Sigmoid colon (tissue), 7 donors: ENCODE measurements around the gene PPIH. TPM values are rescaled to one million over a fixed set of nuclear protein-coding genes. Genes with fewer than 3 reads are reported as not detected.

Experiments
- DNase-seq: peaks from one replicate; pipeline ENCODE4 v3.0.0-alpha.2; 2019
- H3K27ac ChIP-seq, 4 donors: fragments of 200-600 bp; sonication (generic); one replicate each; pipeline ENCODE4 v1.5.1; 2016 to 2019; ENCODE audit warnings: mild to moderate bottlenecking in 1 of 4
- H3K27me3 ChIP-seq, 3 donors: fragments of 200-600 bp; sonication (generic); one replicate each; pipeline ENCODE4 v1.5.1; 2019; ENCODE audit warnings: mild to moderate bottlenecking in 1 of 3
- H3K36me3 ChIP-seq, 4 donors: fragments of 200-600 bp; sonication (generic); one replicate each; pipeline ENCODE4 v1.5.1; 2016 to 2019
- H3K4me1 ChIP-seq, 4 donors: fragments of 200-600 bp; sonication (generic); one replicate each; pipeline ENCODE4 v1.5.1; 2017 to 2019
- H3K4me3 ChIP-seq, 4 donors: fragments of 200-600 bp; sonication (generic); one replicate each; pipeline ENCODE4 v1.5.1; 2017 to 2019; ENCODE audit warnings: mild to moderate bottlenecking in 2 of 4, moderate library complexity in 1 of 4
- H3K9me3 ChIP-seq, 4 donors: fragments of 200-600 bp in 3 of 4; sonication (generic) in 3 of 4; one replicate each; pipeline versions ENCODE4 v1.5.1 to v1.6.1; 2013 to 2019
- EP300 ChIP-seq, 4 donors: sonication (generic); formaldehyde crosslinking; IDR thresholded peaks; one replicate each; pipeline ENCODE4 v1.6.1; 2017; ENCODE audit warnings: antibody characterized with exemption in 4 of 4
- POLR2A ChIP-seq, 2 donors: fragments of 450-650 bp; IDR thresholded peaks; one replicate each; pipeline ENCODE4 v1.6.1; 2016; ENCODE audit warnings: antibody characterized with exemption in 2 of 2, mild to moderate bottlenecking in 2 of 2, moderate library complexity in 2 of 2
- POLR2AphosphoS5 ChIP-seq, 4 donors: sonication (generic); formaldehyde crosslinking; IDR thresholded peaks; one replicate each; pipeline ENCODE4 v1.6.1; 2017; ENCODE audit warnings: antibody characterized with exemption in 4 of 4
- WGBS, 2 donors: extraction: QIAGEN DNeasy Blood & Tissue Kit; methylation state at CpG; one replicate each; pipeline ENCODE4 v1.1.7; 2013; 5-methylcytosine and 5-hydroxymethylcytosine counted together
- intact Hi-C: fragments of 100-400 bp; cut with DNase I; formaldehyde crosslinking; loops from one replicate; pipeline ENCODE4 v1.15.1; 2023
- polyA plus RNA-seq, 3 donors: library from polyadenylated mRNA; stranded (reverse); fragments of 200-250 nt; gene quantifications; one replicate each; pipeline ENCODE4 v1.2.3, GENCODE V29; 2013
- total RNA-seq, 4 donors: library from RNA; depleted of rRNA; stranded (reverse); fragments of >200 nt; gene quantifications; one replicate each; pipeline ENCODE4 v1.1.0, GENCODE V29; 2016
- TF ChIP-seq, protein P1 (sequence below), 4 experiments: fragments of 450-650 bp in 3 of 4; fragments of 200-600 bp in 1 of 4; IDR thresholded peaks; one replicate each; pipeline ENCODE4 v1.5.1; 2016 to 2019; ENCODE audit warnings: antibody characterized with exemption in 4 of 4, mild to moderate bottlenecking in 3 of 4, moderate library complexity in 2 of 4
- donor health status: healthy with polysubstance abuse.
- donor health status: Bipolar disorder and iron deficiency.
- donor health status: healthy.

PPIH gene
- total and polyA plus RNA-seq, 7 donors: 19.7 to 71.1 (median 32.9) TPM

DNA sequence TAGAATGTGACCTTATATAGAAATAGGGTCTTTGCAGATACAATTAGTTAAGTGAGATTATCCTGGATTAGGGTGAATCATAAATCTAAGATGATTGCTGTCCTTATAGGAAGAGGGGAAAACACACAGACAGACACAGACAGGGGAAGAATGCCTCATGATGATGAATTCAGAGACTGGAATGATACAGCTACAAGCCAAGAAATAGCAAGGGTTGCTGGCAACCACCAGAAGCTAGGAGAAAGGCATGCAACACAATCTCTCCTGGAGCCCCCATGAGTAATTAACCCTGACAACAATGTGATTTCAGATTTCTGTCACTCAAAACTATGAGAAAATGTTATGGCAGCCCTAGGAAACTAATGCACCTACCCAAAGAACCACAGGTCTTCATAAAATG is 19.1 kb upstream of the PPIH start:
- no peaks in the 10 kb centered on the region for H3K27me3 ChIP-seq
- no peak for DNase-seq
- no peak overlapping the region for H3K4me3 ChIP-seq
- TF ChIP-seq, protein P1, sequence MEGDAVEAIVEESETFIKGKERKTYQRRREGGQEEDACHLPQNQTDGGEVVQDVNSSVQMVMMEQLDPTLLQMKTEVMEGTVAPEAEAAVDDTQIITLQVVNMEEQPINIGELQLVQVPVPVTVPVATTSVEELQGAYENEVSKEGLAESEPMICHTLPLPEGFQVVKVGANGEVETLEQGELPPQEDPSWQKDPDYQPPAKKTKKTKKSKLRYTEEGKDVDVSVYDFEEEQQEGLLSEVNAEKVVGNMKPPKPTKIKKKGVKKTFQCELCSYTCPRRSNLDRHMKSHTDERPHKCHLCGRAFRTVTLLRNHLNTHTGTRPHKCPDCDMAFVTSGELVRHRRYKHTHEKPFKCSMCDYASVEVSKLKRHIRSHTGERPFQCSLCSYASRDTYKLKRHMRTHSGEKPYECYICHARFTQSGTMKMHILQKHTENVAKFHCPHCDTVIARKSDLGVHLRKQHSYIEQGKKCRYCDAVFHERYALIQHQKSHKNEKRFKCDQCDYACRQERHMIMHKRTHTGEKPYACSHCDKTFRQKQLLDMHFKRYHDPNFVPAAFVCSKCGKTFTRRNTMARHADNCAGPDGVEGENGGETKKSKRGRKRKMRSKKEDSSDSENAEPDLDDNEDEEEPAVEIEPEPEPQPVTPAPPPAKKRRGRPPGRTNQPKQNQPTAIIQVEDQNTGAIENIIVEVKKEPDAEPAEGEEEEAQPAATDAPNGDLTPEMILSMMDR (IDR thresholded peaks at IDR 0.05): no peak
- TF ChIP-seq POLR2AphosphoS5 (IDR thresholded peaks at IDR 0.05) (no peak), POLR2A (IDR thresholded peaks at IDR 0.05) (no peak), EP300 (IDR thresholded peaks at IDR 0.05) (no peak)
- no peaks in the 10 kb centered on the region for H3K36me3 ChIP-seq
- no peaks in the 10 kb centered on the region for H3K9me3 ChIP-seq
- no peak overlapping the region for H3K27ac ChIP-seq
- intact Hi-C loops: no loop called here
- H3K4me1 ChIP-seq: no peaks in the 10 kb centered on the region

DNA sequence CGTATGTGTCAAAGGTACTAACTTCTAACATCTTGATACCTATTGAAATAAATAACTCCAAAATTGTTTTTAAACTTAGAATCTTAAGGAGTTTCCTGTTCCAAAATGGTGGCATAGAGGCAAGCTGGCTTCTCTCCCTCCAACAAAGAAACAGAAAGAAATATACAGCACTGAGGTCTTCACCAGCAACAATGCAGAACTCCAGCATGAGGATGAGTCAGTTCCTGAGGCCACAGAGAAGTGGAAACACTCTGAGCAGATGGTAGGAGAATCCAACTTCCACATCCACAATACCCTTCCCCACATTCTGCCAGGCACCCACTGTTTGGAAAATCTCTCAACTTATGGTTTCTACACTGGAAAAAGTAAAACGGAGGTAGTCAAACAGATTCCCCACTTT is 12.2 kb upstream of the PPIH start:
- 92 to 94% methylated on average over 2 of the region's 2 CpGs for WGBS, 2 donors
- TF ChIP-seq EP300 (IDR thresholded peaks at IDR 0.05): no peak
- no peak for TF ChIP-seq POLR2A (IDR thresholded peaks at IDR 0.05)
- TF ChIP-seq, protein P1 (IDR thresholded peaks at IDR 0.05): no peak
- TF ChIP-seq POLR2AphosphoS5 (IDR thresholded peaks at IDR 0.05): no peak
- Histone ChIP-seq H3K27ac (no peak overlapping the region), H3K4me3 (no peak overlapping the region), H3K27me3 (no peaks in the 10 kb centered on the region), H3K4me1 (no peaks in the 10 kb centered on the region), H3K36me3 (peaks cover 0 to 14% (median 0%) of the 10 kb centered on the region in 4 donors), H3K9me3 (no peaks in the 10 kb centered on the region)
- intact Hi-C loops: no loop called here
- no peak for DNase-seq

DNA sequence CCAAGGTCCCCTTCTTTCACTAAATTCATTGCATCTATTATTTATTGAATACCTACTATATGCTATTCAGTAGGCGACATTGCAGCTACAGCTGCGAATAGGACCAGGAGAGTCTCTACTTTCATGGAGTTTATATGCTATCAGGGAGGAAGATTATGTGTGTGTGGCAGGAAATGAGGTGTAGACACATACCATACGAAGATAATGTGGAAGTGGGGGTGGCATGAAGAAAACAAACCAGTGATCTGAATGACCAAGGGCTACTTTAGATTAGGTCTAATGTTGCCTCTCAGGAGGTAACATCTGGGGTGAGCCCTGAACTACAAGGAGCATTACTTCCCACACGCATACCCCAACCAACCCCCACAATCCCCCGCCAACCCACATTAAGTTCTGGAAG is 1.0 kb upstream of the PPIH start:
- TF ChIP-seq POLR2AphosphoS5 (IDR thresholded peaks at IDR 0.05) (no peak), EP300 (IDR thresholded peaks at IDR 0.05) (no peak), POLR2A (IDR thresholded peaks at IDR 0.05) (no peak)
- TF ChIP-seq, protein P1 (IDR thresholded peaks at IDR 0.05): no peak
- DNase-seq: no peak
- intact Hi-C loops: loop anchor here (5.0 to 10.0 kb wide), 2 partner anchors 110 to 322 kb away; partner anchors contain the start of genes C1orf50, FOXJ3 and P3H1
- WGBS, 2 donors: 84 to 89% methylated on average over 5 of the region's 5 CpGs
- no peaks in the 10 kb centered on the region for H3K27me3 ChIP-seq
- no peaks in the 10 kb centered on the region for H3K9me3 ChIP-seq
- peaks cover 0 to 29% (median 0%) of the 10 kb centered on the region in 4 donors for H3K36me3 ChIP-seq
- H3K4me1 ChIP-seq: peaks cover 0 to 20% (median 16%) of the 10 kb centered on the region in 4 donors
- H3K4me3 ChIP-seq: peak overlapping the region in 2 of 4 donors; percentile 72 to 77
- peak overlapping the region; percentile 69 to 84 (median 82) for H3K27ac ChIP-seq

DNA sequence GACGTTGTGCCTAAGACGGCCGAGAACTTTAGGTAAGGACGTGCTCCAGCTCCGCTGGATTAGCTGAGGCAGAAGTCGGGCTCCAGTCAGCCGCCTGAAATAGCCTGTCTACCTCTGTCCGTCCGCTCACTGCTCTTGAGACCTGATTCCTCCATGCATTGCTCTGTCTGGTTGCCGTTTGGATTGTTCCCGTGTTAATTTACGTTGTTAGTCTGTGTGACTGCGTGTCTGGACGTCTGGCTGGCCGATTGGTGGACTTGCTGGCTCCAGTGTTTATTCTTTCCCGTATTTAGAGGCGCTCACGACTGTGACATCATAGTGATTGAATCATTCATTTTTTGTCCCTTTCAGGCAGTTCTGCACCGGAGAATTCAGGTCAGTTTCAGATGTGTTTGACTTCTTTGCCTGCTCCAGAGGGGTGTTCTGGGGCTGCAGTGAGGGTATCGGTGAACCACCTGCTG is 684 bp downstream of the PPIH start:
- Histone ChIP-seq H3K27me3 (no peaks in the 10 kb centered on the region), H3K4me1 (peaks cover 0 to 20% (median 16%) of the 10 kb centered on the region in 4 donors), H3K27ac (peak overlapping the region in 3 of 4 donors; percentile 69 to 84 (median 84)), H3K4me3 (peak overlapping the region; percentile 63 to 91 (median 74)), H3K9me3 (no peaks in the 10 kb centered on the region), H3K36me3 (peaks cover 0 to 40% (median 0%) of the 10 kb centered on the region in 4 donors)
- no peak for TF ChIP-seq POLR2A (IDR thresholded peaks at IDR 0.05)
- TF ChIP-seq POLR2AphosphoS5 (IDR thresholded peaks at IDR 0.05): no peak
- TF ChIP-seq EP300 (IDR thresholded peaks at IDR 0.05): no peak
- TF ChIP-seq, protein P1 (IDR thresholded peaks at IDR 0.05): no peak
- no peak for DNase-seq
- WGBS, 2 donors: 3 to 8% methylated on average over 20 of the region's 20 CpGs
- intact Hi-C loops: loop anchor here (2.0 to 10.0 kb wide), 3 partner anchors 24 to 324 kb away; partner anchors contain the start of genes C1orf50, FOXJ3, P3H1 and YBX1
